Inflammatory macrophage treated with lipopolysaccharide for 4 hours (primary cell): ENCODE measurements around the gene CCNH.

ENCODE experiments used
- DNase-seq: peaks from one replicate; pipeline ENCODE4 v3.0.0-alpha.2; 2020

Gene CCNH

GRCh38 chr5:87412630-87413342, at the start of gene CCNH:
CCNH (minus strand) TSS chr5:87412930; CDS start chr5:87412794, 136 bp downstream.
- DNase-seq: peak; percentile 99

GRCh38 chr5:87457706-87458105, 45.0 kb upstream of the CCNH start:
- DNase-seq: no peak

- no peak for DNase-seq
These were observed 41.1 kb upstream of the CCNH start for GRCh38 chr5:87453801-87454200.

GRCh38 chr5:87452837-87453236, 40.1 kb upstream of the CCNH start:
- DNase-seq: no peak

- no peak for DNase-seq
These were observed 29.7 kb upstream of the CCNH start for GRCh38 chr5:87442419-87442818.

- DNase-seq: no peak
These were observed 25.5 kb upstream of the CCNH start for GRCh38 chr5:87438231-87438630.

- no peak for DNase-seq
These were observed 25.0 kb upstream of the CCNH start for GRCh38 chr5:87437724-87438123.

GRCh38 chr5:87435144-87435694, 22.5 kb upstream of the CCNH start:
- no peak for DNase-seq

GRCh38 chr5:87434461-87434860, 21.7 kb upstream of the CCNH start:
- no peak for DNase-seq

- no peak for DNase-seq
These were observed 21.2 kb upstream of the CCNH start for GRCh38 chr5:87433945-87434344.

- DNase-seq: no peak
These were observed 19.7 kb upstream of the CCNH start for GRCh38 chr5:87432460-87432859.

GRCh38 chr5:87430863-87431457, 18.2 kb upstream of the CCNH start:
- no peak for DNase-seq

GRCh38 chr5:87423755-87424154, 11.0 kb upstream of the CCNH start:
- DNase-seq: no peak

- DNase-seq: no peak
These were observed 8.6 kb upstream of the CCNH start for GRCh38 chr5:87421307-87421706.

GRCh38 chr5:87418506-87418905, 5.8 kb upstream of the CCNH start:
- DNase-seq: no peak

GRCh38 chr5:87413343-87413645, 564 bp upstream of the CCNH start:
- no peak for DNase-seq

GRCh38 chr5:87411973-87412629, 629 bp downstream of the CCNH start:
- DNase-seq: peak; percentile 54

- DNase-seq: no peak
These were observed 1.2 kb downstream of the CCNH start for GRCh38 chr5:87411586-87411972.

- DNase-seq: no peak
These were observed 1.8 kb downstream of the CCNH start for GRCh38 chr5:87410931-87411330.

GRCh38 chr5:87408204-87408603, 4.5 kb downstream of the CCNH start:
- DNase-seq: no peak

- no peak for DNase-seq
These were observed 7.1 kb downstream of the CCNH start for GRCh38 chr5:87405472-87406155.

GRCh38 chr5:87404359-87404758, 8.4 kb downstream of the CCNH start:
- DNase-seq: no peak

GRCh38 chr5:87403899-87404298, 8.8 kb downstream of the CCNH start:
- no peak for DNase-seq

- DNase-seq: no peak
These were observed 9.3 kb downstream of the CCNH start for GRCh38 chr5:87403409-87403808.
